Kidney (tissue), 14 donors: ENCODE data around the gene CLDN22. TPM values are rescaled to one million over a fixed set of nuclear protein-coding genes. Genes with fewer than 3 reads are reported as not detected.

Experiments used
- DNase-seq, 5 donors: peaks; one replicate each; pipeline ENCODE4 v3.0.0-alpha.2; 2013 to 2020
- FAIRE-seq: peaks from 2 replicates; lab custom pipeline; 2012; peaks lifted over from hg19 to GRCh38; lab: Jason Lieb, UNC
- H3K27ac ChIP-seq, 2 donors: one replicate each; pipeline ENCODE4 v1.7.0; 2013; ENCODE audit warnings: low read depth in 2 of 2, low read length in 2 of 2, inconsistent platforms in 1 of 2
- H3K27me3 ChIP-seq: one replicate; pipeline ENCODE4 v1.7.1; 2013; ENCODE audit warnings: low read length, inconsistent platforms; ENCODE audit not compliant: control insufficient read depth, insufficient read depth
- H3K36me3 ChIP-seq, 3 donors: one replicate each; pipeline versions ENCODE4 v1.7.0 to v1.7.1; 2013; ENCODE audit warnings: low read length in 3 of 3, control low read depth in 1 of 3, inconsistent platforms in 1 of 3; ENCODE audit not compliant: insufficient read depth in 3 of 3, control insufficient read depth in 2 of 3
- H3K4me1 ChIP-seq, 3 donors: one replicate each; pipeline versions ENCODE4 v1.7.0 to v1.7.1; 2013; ENCODE audit warnings: low read length in 3 of 3, inconsistent platforms in 1 of 3, low read depth in 1 of 3; ENCODE audit not compliant: control insufficient read depth in 2 of 3, insufficient read depth in 2 of 3
- H3K4me3 ChIP-seq, 3 donors: one replicate each; pipeline versions ENCODE4 v1.7.0 to v1.8.1; 2013; ENCODE audit warnings: low read length in 3 of 3, control low read depth in 1 of 3, inconsistent platforms in 1 of 3
- H3K9ac ChIP-seq, 3 donors: one replicate each; pipeline versions ENCODE4 v1.7.0 to v1.7.1; 2013; ENCODE audit warnings: low read length in 3 of 3, control low read depth in 1 of 3, inconsistent platforms in 1 of 3
- H3K9me3 ChIP-seq, 3 donors: one replicate each; pipeline versions ENCODE4 v1.7.0 to v1.7.1; 2013; ENCODE audit warnings: low read length in 3 of 3, control low read depth in 1 of 3, inconsistent platforms in 1 of 3; ENCODE audit not compliant: control insufficient read depth in 2 of 3, insufficient read depth in 1 of 3
- CTCF ChIP-seq: IDR thresholded peaks from 3 replicates; pipeline ENCODE4 v1.5.1; 2012; ENCODE audit warnings: mild to moderate bottlenecking, moderate library complexity, borderline replicate concordance; ENCODE audit not compliant: insufficient read depth; ENCODE audit errors: extremely low read depth
- intact Hi-C: fragments of 100-400 bp; cut with DNase I; formaldehyde crosslinking; loops from one replicate; pipeline ENCODE4 v1.11.1; 2022
- polyA plus RNA-seq: library from polyadenylated mRNA; stranded (reverse); fragments of 350-450 nt; fragmentation: Illumina TruSeq; extraction: RNeasy Lipid Tissue Mini Kit (QIAGEN cat#74804); gene quantifications from one replicate; pipeline ENCODE4 v1.2.3, GENCODE V29; 2014; ENCODE audit warnings: low read depth, low replicate concordance; ENCODE audit not compliant: insufficient read depth
- total RNA-seq: library from RNA; stranded (reverse); fragmentation: NEBNext Ultra II Directional; extraction: Animal tissue kit (Norgen Biotek cat#: 25700); gene quantifications from one replicate; pipeline ENCODE4 v1.2.1, GENCODE V29; 2021
- donor health status: control.
- donor health status: control.
- donor health status: control.
- donor health status: control.
- donor health status: control.
- donor health status: DM: yes; HTN: yes; CAD: no.
- donor health status: Normal renal cell carcinoma (clear cell type).

CLDN22 gene
- total and polyA plus RNA-seq, 2 donors from 2014 or later, result 0.39 TPM; not detected in 1

GRCh38 chr4:183276106-183276505 is 44.0 kb downstream of the CLDN22 start:
- no peak overlapping the region for H3K27ac ChIP-seq
- H3K36me3 ChIP-seq, result peaks cover 0 to 10% (median 7%) of the 10 kb centered on the region in 3 donors
- DNase-seq, result no peak
- FAIRE-seq, result peak; percentile 21
- no peak overlapping the region for H3K4me3 ChIP-seq
- H3K27me3 ChIP-seq, result no peaks in the 10 kb centered on the region
- no peak overlapping the region for H3K9ac ChIP-seq
- intact Hi-C loops, result no loop called here
- H3K4me1 ChIP-seq, result no peaks in the 10 kb centered on the region
- H3K9me3 ChIP-seq, result peaks cover 0 to 18% (median 9%) of the 10 kb centered on the region in 3 donors
- no peak for TF ChIP-seq CTCF

- H3K4me3 ChIP-seq, result no peak overlapping the region
- DNase-seq (no peak), FAIRE-seq (no peak)
- peaks cover 3 to 29% (median 16%) of the 10 kb centered on the region in 3 donors for H3K36me3 ChIP-seq
- TF ChIP-seq CTCF, result no peak
- H3K4me1 ChIP-seq, result no peaks in the 10 kb centered on the region
- intact Hi-C loops, result no loop called here
- peaks cover 0 to 18% (median 9%) of the 10 kb centered on the region in 3 donors for H3K9me3 ChIP-seq
- no peak overlapping the region for H3K9ac ChIP-seq
- no peak overlapping the region for H3K27ac ChIP-seq
- H3K27me3 ChIP-seq, result no peaks in the 10 kb centered on the region
These were observed 47.7 kb downstream of the CLDN22 start for GRCh38 chr4:183272384-183272783.

DNA sequence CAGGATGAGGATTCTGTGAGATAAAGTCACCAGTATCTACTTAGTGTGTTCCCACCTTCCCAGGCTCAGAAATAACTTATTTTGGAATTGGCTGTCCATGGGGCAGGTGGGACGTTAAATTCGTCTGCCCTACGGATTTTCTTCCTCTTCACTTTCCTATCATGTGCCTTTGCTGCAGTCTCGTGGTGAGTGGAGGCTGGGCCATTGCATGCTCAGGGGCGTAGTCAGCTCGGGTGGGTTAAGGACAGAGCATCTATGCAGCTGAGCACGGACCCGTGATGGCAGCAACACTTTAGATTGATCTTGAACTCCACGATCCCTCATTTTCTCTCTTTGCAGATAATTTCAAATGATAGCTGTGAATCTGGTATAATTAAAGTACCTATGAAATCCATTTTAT is 51.5 kb downstream of the CLDN22 start:
- H3K4me1 ChIP-seq, result no peaks in the 10 kb centered on the region
- no peaks in the 10 kb centered on the region for H3K9me3 ChIP-seq
- FAIRE-seq, result no peak
- no peak for TF ChIP-seq CTCF
- H3K27me3 ChIP-seq, result no peaks in the 10 kb centered on the region
- no peak for DNase-seq
- no peak overlapping the region for H3K27ac ChIP-seq
- no peak overlapping the region for H3K9ac ChIP-seq
- peaks cover 11 to 52% (median 26%) of the 10 kb centered on the region in 3 donors for H3K36me3 ChIP-seq
- intact Hi-C loops, result no loop called here
- H3K4me3 ChIP-seq, result no peak overlapping the region

Other genes with a start within 250 kb of the CLDN22 start
- gene WWC2, start 221.0 kb downstream of the CLDN22 start, total RNA-seq, result 59.6 TPM
- gene WWC2, start 221.0 kb downstream of the CLDN22 start, polyA plus RNA-seq, result 10.1 TPM
- gene CLDN24, start 2.1 kb upstream of the CLDN22 start, total RNA-seq, result not detected
- gene CLDN24, start 2.1 kb upstream of the CLDN22 start, polyA plus RNA-seq, result not detected
- 15.3 TPM for gene CDKN2AIP, start 124.4 kb upstream of the CLDN22 start, total RNA-seq
- gene CDKN2AIP, start 124.4 kb upstream of the CLDN22 start, polyA plus RNA-seq, result 11.7 TPM
- 7.8 TPM for gene ING2, start 184.8 kb upstream of the CLDN22 start, total RNA-seq
- gene ING2, start 184.8 kb upstream of the CLDN22 start, polyA plus RNA-seq, result 17.3 TPM